GM18507 (cell line): ENCODE data around the gene ATP5PD.

Source experiments
- DNase-seq: peaks from one replicate; pipeline ENCODE4 v3.0.0; 2011; ENCODE audit warnings: low read depth; ENCODE audit not compliant: insufficient read length; ENCODE audit errors: extremely low spot score
- FAIRE-seq: peaks from 2 replicates; lab custom pipeline; 2011; peaks lifted over from hg19 to GRCh38; lab: Jason Lieb, UNC

ATP5PD gene

GRCh38 chr17:75046407-75047289 lies at the start of gene ATP5PD, which contains the start of gene KCTD2:
TSS of gene ATP5PD (minus strand) at chr17:75046969. CDS start at chr17:75042650, 4,319 bp downstream.
TSS of gene KCTD2 (plus strand) at chr17:75047225. CDS start at chr17:75047251, 26 bp downstream.
- FAIRE-seq, result peak; percentile 99

GRCh38 chr17:75096082-75096625 lies 49.4 kb upstream of the ATP5PD start:
- FAIRE-seq (no peak), DNase-seq (no peak)

More at GRCh38 chr17:75046407-75047289, at the start of gene ATP5PD, which contains the start of gene KCTD2:
- DNase-seq, result peak; percentile 96

- FAIRE-seq (no peak), DNase-seq (no peak)
These were observed 48.2 kb upstream of the ATP5PD start for GRCh38 chr17:75094871-75095399.

- no peak for FAIRE-seq
- DNase-seq, result no peak
These were observed 46.9 kb upstream of the ATP5PD start for GRCh38 chr17:75093548-75094158.

GRCh38 chr17:75091855-75092327 lies 45.1 kb upstream of the ATP5PD start:
- DNase-seq (no peak), FAIRE-seq (no peak)

GRCh38 chr17:75090871-75091854 lies 44.4 kb upstream of the ATP5PD start:
- FAIRE-seq (no peak), DNase-seq (no peak)

GRCh38 chr17:75088465-75089417 lies 42.0 kb upstream of the ATP5PD start:
- no peak for FAIRE-seq
- no peak for DNase-seq

- peak; percentile 46 for FAIRE-seq
- no peak for DNase-seq
These were observed 41.0 kb upstream of the ATP5PD start, which contains the start of gene SLC16A5 for GRCh38 chr17:75087558-75088453. TSS of gene SLC16A5 (plus strand) at chr17:75087954. CDS start at chr17:75093637, 5,683 bp downstream.

GRCh38 chr17:75087182-75087557 lies 40.4 kb upstream of the ATP5PD start:
- DNase-seq (no peak), FAIRE-seq (no peak)

- DNase-seq (no peak), FAIRE-seq (no peak)
These were observed 39.9 kb upstream of the ATP5PD start for GRCh38 chr17:75086496-75087181.

GRCh38 chr17:75084039-75084660 lies 37.4 kb upstream of the ATP5PD start:
- FAIRE-seq, result no peak
- DNase-seq, result no peak

- no peak for FAIRE-seq
These were observed 35.9 kb upstream of the ATP5PD start for GRCh38 chr17:75082683-75083082.

GRCh38 chr17:75081611-75082540 lies 35.1 kb upstream of the ATP5PD start:
- FAIRE-seq (no peak), DNase-seq (no peak)

More at GRCh38 chr17:75082683-75083082, 35.9 kb upstream of the ATP5PD start:
- no peak for DNase-seq

GRCh38 chr17:75079023-75079373 lies 32.2 kb upstream of the ATP5PD start:
- DNase-seq (no peak), FAIRE-seq (no peak)
